ENCODE measurements around the gene ACBD7.

DNA sequence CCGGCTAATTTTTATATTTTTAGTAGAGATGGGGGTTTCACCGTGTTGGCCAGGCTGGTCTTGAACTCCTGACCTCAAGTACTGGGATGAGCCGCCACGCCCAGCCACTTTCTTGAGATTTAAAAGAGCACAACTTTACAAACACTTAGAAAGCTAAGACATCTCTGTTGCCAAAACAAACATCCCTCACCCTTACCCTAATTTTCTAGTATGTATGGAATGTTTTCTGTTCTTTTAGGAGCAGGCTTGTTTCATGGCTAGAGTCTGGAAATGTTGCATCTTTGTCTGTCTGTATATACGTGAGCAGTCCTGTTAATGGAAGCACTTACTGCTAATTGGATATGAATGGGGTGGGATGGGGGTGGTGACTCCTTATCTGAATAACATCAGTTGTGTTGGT, 42.0 kb downstream of the ACBD7 start:
- TF ChIP-seq, protein P1, sequence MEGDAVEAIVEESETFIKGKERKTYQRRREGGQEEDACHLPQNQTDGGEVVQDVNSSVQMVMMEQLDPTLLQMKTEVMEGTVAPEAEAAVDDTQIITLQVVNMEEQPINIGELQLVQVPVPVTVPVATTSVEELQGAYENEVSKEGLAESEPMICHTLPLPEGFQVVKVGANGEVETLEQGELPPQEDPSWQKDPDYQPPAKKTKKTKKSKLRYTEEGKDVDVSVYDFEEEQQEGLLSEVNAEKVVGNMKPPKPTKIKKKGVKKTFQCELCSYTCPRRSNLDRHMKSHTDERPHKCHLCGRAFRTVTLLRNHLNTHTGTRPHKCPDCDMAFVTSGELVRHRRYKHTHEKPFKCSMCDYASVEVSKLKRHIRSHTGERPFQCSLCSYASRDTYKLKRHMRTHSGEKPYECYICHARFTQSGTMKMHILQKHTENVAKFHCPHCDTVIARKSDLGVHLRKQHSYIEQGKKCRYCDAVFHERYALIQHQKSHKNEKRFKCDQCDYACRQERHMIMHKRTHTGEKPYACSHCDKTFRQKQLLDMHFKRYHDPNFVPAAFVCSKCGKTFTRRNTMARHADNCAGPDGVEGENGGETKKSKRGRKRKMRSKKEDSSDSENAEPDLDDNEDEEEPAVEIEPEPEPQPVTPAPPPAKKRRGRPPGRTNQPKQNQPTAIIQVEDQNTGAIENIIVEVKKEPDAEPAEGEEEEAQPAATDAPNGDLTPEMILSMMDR (IDR thresholded peaks at IDR 0.05): no peak
- no peak for TF ChIP-seq POLR2A (IDR thresholded peaks at IDR 0.05)

Data from uterus (tissue), 2 donors.